ENCODE data around the gene SYT5. TPM values are rescaled to one million over a fixed set of nuclear protein-coding genes. Genes with fewer than 3 reads are reported as not detected.
A peak's percentile ranks its signal among the peaks of the same experiment; 100 is the strongest.
"Not testable (repeated sequence)": the region's sequence is repeated elsewhere in the genome, so short reads cannot be mapped to it uniquely, and the experiment has no call there.

SYT5 gene
- total and polyA plus RNA-seq, 9 donors = 0.07 to 2.0 (median 0.08) TPM; not detected in 4

GRCh38 chr19:55206664-55207500 lies 26.8 kb upstream of the SYT5 start:
- peaks cover 7% of the 10 kb centered on the region for H3K4me1 ChIP-seq (ENCODE audit: control insufficient read depth, insufficient read depth, low read length)
- H3K27me3 ChIP-seq (ENCODE audit: control insufficient read depth, insufficient read depth, low read length) = peaks cover 3% of the 10 kb centered on the region
- no peak overlapping the region for H3K4me3 ChIP-seq (ENCODE audit: low read length)
- H3K36me3 ChIP-seq (ENCODE audit: control insufficient read depth, insufficient read depth, low read length) = no peaks in the 10 kb centered on the region
- WGBS (ENCODE audit: insufficient coverage) = 34% methylated on average over 18 of the region's 29 CpGs
- DNase-seq = peak; percentile 66
- no peak overlapping the region for H3K27ac ChIP-seq (ENCODE audit: low read length)
- no peaks in the 10 kb centered on the region for H3K9me3 ChIP-seq (replicated peaks; ENCODE audit: control insufficient read depth, low read depth, low read length)

- not testable (repeated sequence) for H3K9me3 ChIP-seq (replicated peaks; ENCODE audit: control insufficient read depth, low read depth, low read length); DNase-seq; H3K27me3 ChIP-seq (ENCODE audit: control insufficient read depth, insufficient read depth, low read length); H3K36me3 ChIP-seq (ENCODE audit: control insufficient read depth, insufficient read depth, low read length); H3K4me1 ChIP-seq (ENCODE audit: control insufficient read depth, insufficient read depth, low read length); H3K4me3 ChIP-seq (ENCODE audit: low read length); H3K27ac ChIP-seq (ENCODE audit: low read length)
- 100% methylated on average over 1 of the region's 10 CpGs for WGBS (ENCODE audit: insufficient coverage)
These were observed 22.1 kb upstream of the SYT5 start for GRCh38 chr19:55202199-55202598.

GRCh38 chr19:55199620-55200204 lies 19.6 kb upstream of the SYT5 start:
- Histone ChIP-seq H3K36me3 (ENCODE audit: control insufficient read depth, insufficient read depth, low read length) (no peaks in the 10 kb centered on the region), H3K27me3 (ENCODE audit: control insufficient read depth, insufficient read depth, low read length) (peaks cover 3% of the 10 kb centered on the region), H3K9me3 (replicated peaks; ENCODE audit: control insufficient read depth, low read depth, low read length) (no peaks in the 10 kb centered on the region), H3K4me3 (ENCODE audit: low read length) (no peak overlapping the region), H3K27ac (ENCODE audit: low read length) (no peak overlapping the region), H3K4me1 (ENCODE audit: control insufficient read depth, insufficient read depth, low read length) (no peaks in the 10 kb centered on the region)
- no peak for DNase-seq
- WGBS (ENCODE audit: insufficient coverage) = 80% methylated on average over 1 of the region's 5 CpGs

- Histone ChIP-seq H3K36me3 (ENCODE audit: control insufficient read depth, insufficient read depth, low read length) (no peaks in the 10 kb centered on the region), H3K4me3 (ENCODE audit: low read length) (no peak overlapping the region), H3K4me1 (ENCODE audit: control insufficient read depth, insufficient read depth, low read length) (no peaks in the 10 kb centered on the region), H3K9me3 (replicated peaks; ENCODE audit: control insufficient read depth, low read depth, low read length) (no peaks in the 10 kb centered on the region), H3K27ac (ENCODE audit: low read length) (no peak overlapping the region), H3K27me3 (ENCODE audit: control insufficient read depth, insufficient read depth, low read length) (peaks cover 3% of the 10 kb centered on the region)
- DNase-seq = no peak
- 60% methylated on average over 4 of the region's 5 CpGs for WGBS (ENCODE audit: insufficient coverage)
These were observed 18.6 kb upstream of the SYT5 start for GRCh38 chr19:55198651-55199050.

GRCh38 chr19:55197528-55197927 lies 17.4 kb upstream of the SYT5 start:
- H3K27me3 ChIP-seq (ENCODE audit: control insufficient read depth, insufficient read depth, low read length) = peaks cover 6% of the 10 kb centered on the region
- no peaks in the 10 kb centered on the region for H3K9me3 ChIP-seq (replicated peaks; ENCODE audit: control insufficient read depth, low read depth, low read length)
- no peaks in the 10 kb centered on the region for H3K36me3 ChIP-seq (ENCODE audit: control insufficient read depth, insufficient read depth, low read length)
- H3K4me1 ChIP-seq (ENCODE audit: control insufficient read depth, insufficient read depth, low read length) = no peaks in the 10 kb centered on the region
- no CpG with 5 or more reads among the region's 4 CpGs for WGBS (ENCODE audit: insufficient coverage)
- no peak overlapping the region for H3K4me3 ChIP-seq (ENCODE audit: low read length)
- DNase-seq = no peak
- H3K27ac ChIP-seq (ENCODE audit: low read length) = no peak overlapping the region

- DNase-seq = no peak
- no peak overlapping the region for H3K4me3 ChIP-seq (ENCODE audit: low read length)
- H3K27ac ChIP-seq (ENCODE audit: low read length) = no peak overlapping the region
- no peaks in the 10 kb centered on the region for H3K36me3 ChIP-seq (ENCODE audit: control insufficient read depth, insufficient read depth, low read length)
- H3K4me1 ChIP-seq (ENCODE audit: control insufficient read depth, insufficient read depth, low read length) = no peaks in the 10 kb centered on the region
- peaks cover 6% of the 10 kb centered on the region for H3K27me3 ChIP-seq (ENCODE audit: control insufficient read depth, insufficient read depth, low read length)
- WGBS (ENCODE audit: insufficient coverage) = 80% methylated on average over 10 of the region's 10 CpGs
- H3K9me3 ChIP-seq (replicated peaks; ENCODE audit: control insufficient read depth, low read depth, low read length) = no peaks in the 10 kb centered on the region
These were observed 16.7 kb upstream of the SYT5 start for GRCh38 chr19:55196803-55197202.

- DNase-seq = no peak
- 81% methylated on average over 5 of the region's 12 CpGs for WGBS (ENCODE audit: insufficient coverage)
- H3K4me1 ChIP-seq (ENCODE audit: control insufficient read depth, insufficient read depth, low read length) = no peaks in the 10 kb centered on the region
- H3K27me3 ChIP-seq (ENCODE audit: control insufficient read depth, insufficient read depth, low read length) = peaks cover 4% of the 10 kb centered on the region
- no peaks in the 10 kb centered on the region for H3K36me3 ChIP-seq (ENCODE audit: control insufficient read depth, insufficient read depth, low read length)
- no peak overlapping the region for H3K27ac ChIP-seq (ENCODE audit: low read length)
- no peak overlapping the region for H3K4me3 ChIP-seq (ENCODE audit: low read length)
- no peaks in the 10 kb centered on the region for H3K9me3 ChIP-seq (replicated peaks; ENCODE audit: control insufficient read depth, low read depth, low read length)
These were observed 13.4 kb upstream of the SYT5 start for GRCh38 chr19:55193481-55193880.

- H3K4me3 ChIP-seq (ENCODE audit: low read length) = no peak overlapping the region
- H3K27ac ChIP-seq (ENCODE audit: low read length) = no peak overlapping the region
- no peaks in the 10 kb centered on the region for H3K4me1 ChIP-seq (ENCODE audit: control insufficient read depth, insufficient read depth, low read length)
- H3K27me3 ChIP-seq (ENCODE audit: control insufficient read depth, insufficient read depth, low read length) = peaks cover 6% of the 10 kb centered on the region
- WGBS (ENCODE audit: insufficient coverage) = 45% methylated on average over 13 of the region's 15 CpGs
- H3K9me3 ChIP-seq (replicated peaks; ENCODE audit: control insufficient read depth, low read depth, low read length) = no peaks in the 10 kb centered on the region
- no peaks in the 10 kb centered on the region for H3K36me3 ChIP-seq (ENCODE audit: control insufficient read depth, insufficient read depth, low read length)
- DNase-seq = peak; percentile 45
These were observed 9.3 kb upstream of the SYT5 start for GRCh38 chr19:55189403-55189835.

- no peaks in the 10 kb centered on the region for H3K36me3 ChIP-seq (ENCODE audit: control insufficient read depth, insufficient read depth, low read length)
- DNase-seq = no peak
- no peak overlapping the region for H3K4me3 ChIP-seq (ENCODE audit: low read length)
- no peak overlapping the region for H3K27ac ChIP-seq (ENCODE audit: low read length)
- WGBS (ENCODE audit: insufficient coverage) = 43% methylated on average over 6 of the region's 8 CpGs
- H3K27me3 ChIP-seq (ENCODE audit: control insufficient read depth, insufficient read depth, low read length) = peaks cover 9% of the 10 kb centered on the region
- no peaks in the 10 kb centered on the region for H3K4me1 ChIP-seq (ENCODE audit: control insufficient read depth, insufficient read depth, low read length)
- H3K9me3 ChIP-seq (replicated peaks; ENCODE audit: control insufficient read depth, low read depth, low read length) = no peaks in the 10 kb centered on the region
These were observed 8.5 kb upstream of the SYT5 start for GRCh38 chr19:55188625-55189024.

GRCh38 chr19:55186080-55186479 lies 6.0 kb upstream of the SYT5 start:
- H3K4me3 ChIP-seq (ENCODE audit: low read length) = no peak overlapping the region
- 84% methylated on average over 10 of the region's 12 CpGs for WGBS (ENCODE audit: insufficient coverage)
- no peaks in the 10 kb centered on the region for H3K4me1 ChIP-seq (ENCODE audit: control insufficient read depth, insufficient read depth, low read length)
- peaks cover 19% of the 10 kb centered on the region for H3K27me3 ChIP-seq (ENCODE audit: control insufficient read depth, insufficient read depth, low read length)
- H3K27ac ChIP-seq (ENCODE audit: low read length) = no peak overlapping the region
- H3K9me3 ChIP-seq (replicated peaks; ENCODE audit: control insufficient read depth, low read depth, low read length) = no peaks in the 10 kb centered on the region
- no peaks in the 10 kb centered on the region for H3K36me3 ChIP-seq (ENCODE audit: control insufficient read depth, insufficient read depth, low read length)
- no peak for DNase-seq

All from muscle of leg (tissue), 11 donors.